T-cell (primary cell): Measurements from ENCODE around the gene CCNY. TPM values are rescaled to one million over a fixed set of nuclear protein-coding genes. Genes with fewer than 3 reads are reported as not detected.

Source experiments
- ATAC-seq, 4 experiments: fragments of 200-7000 bp in 3 of 4; fragments of 150-1000 bp in 1 of 4; cut with Tn5 transposase; replicated peaks in 1 of 4; 1 replicate in 3 of 4; 2 replicates in 1 of 4; pipeline ENCODE4 v1.10.0; 2021; ENCODE audit warnings: moderate library complexity in 3 of 4, mild to moderate bottlenecking in 2 of 4, moderate number of reproducible peaks in 1 of 4
- CTCF ChIA-PET, 2 donors: fragments of 300-600 bp; sonication (Branson Sonifier 250); formaldehyde crosslinking; loops; one replicate each; lab custom pipeline; 2022; ENCODE audit warnings: antibody characterized with exemption in 2 of 2; lab: Charles Lee
- POLR2A ChIA-PET, 2 donors: fragments of 300-600 bp; sonication (Branson Sonifier 250); formaldehyde crosslinking; loops; one replicate each; lab custom pipeline; 2022; ENCODE audit warnings: antibody characterized with exemption in 2 of 2; lab: Charles Lee
- DNase-seq, 35 experiments: peaks; one replicate each; pipeline versions ENCODE4 v3.0.0 to v3.0.0-alpha.2; 2013 to 2023
- H3K27ac ChIP-seq: one replicate; pipeline ENCODE4 v1.5.1; 2013; ENCODE audit warnings: low read length
- H3K27me3 ChIP-seq, 2 experiments: replicated peaks in 1 of 2; 1 replicate in 1 of 2; 2 replicates in 1 of 2; pipeline versions ENCODE4 v1.6.1 to v1.7.0; 2013; ENCODE audit warnings: low read length in 1 of 2, mixed read lengths in 1 of 2; ENCODE audit not compliant: control insufficient read depth in 2 of 2, insufficient read depth in 2 of 2; ENCODE audit errors: extremely low read depth in 1 of 2
- H3K36me3 ChIP-seq, 2 donors: 1 replicate in 1 of 2; 2 replicates in 1 of 2; pipeline versions ENCODE4 v1.6.1 to v1.7.0; 2013; ENCODE audit warnings: low read length in 1 of 2; ENCODE audit not compliant: control insufficient read depth in 2 of 2, insufficient read depth in 1 of 2; ENCODE audit errors: extremely low read depth in 1 of 2
- H3K4me1 ChIP-seq, 2 experiments: 1 replicate in 1 of 2; 2 replicates in 1 of 2; pipeline versions ENCODE4 v1.6.1 to v1.7.0; 2013; ENCODE audit warnings: low read length in 2 of 2, mixed read lengths in 1 of 2; ENCODE audit not compliant: insufficient read depth in 2 of 2, control insufficient read depth in 1 of 2; ENCODE audit errors: extremely low read depth in 1 of 2
- H3K4me3 ChIP-seq, 2 donors: 1 replicate in 1 of 2; 2 replicates in 1 of 2; pipeline versions ENCODE4 v1.5.1 to v1.7.0; 2013; ENCODE audit warnings: mild to moderate bottlenecking in 2 of 2, low read length in 1 of 2, moderate library complexity in 1 of 2; ENCODE audit not compliant: control insufficient read depth in 1 of 2; ENCODE audit errors: extremely low read depth in 1 of 2
- H3K9me3 ChIP-seq: 2 replicates; pipeline ENCODE4 v1.7.0; 2013
- H3K27ac Mint-ChIP-seq, 2 donors: one replicate each; pipeline ENCODE4 v1.8.0; 2020 to 2021; ENCODE audit warnings: mild to moderate bottlenecking in 2 of 2, mixed read lengths in 2 of 2
- H3K27me3 Mint-ChIP-seq, 2 donors: one replicate each; pipeline ENCODE4 v1.8.0; 2021 to 2022; ENCODE audit warnings: mixed read lengths in 2 of 2
- H3K36me3 Mint-ChIP-seq: one replicate; pipeline ENCODE4 v1.8.0; 2021; ENCODE audit warnings: mixed read lengths
- H3K4me1 Mint-ChIP-seq, 3 donors: one replicate each; pipeline ENCODE4 v1.8.0; 2020 to 2022; ENCODE audit warnings: mixed read lengths in 3 of 3, mild to moderate bottlenecking in 1 of 3
- H3K4me3 Mint-ChIP-seq, 3 donors: one replicate each; pipeline ENCODE4 v1.8.0; 2020 to 2022; ENCODE audit warnings: mild to moderate bottlenecking in 3 of 3, mixed read lengths in 3 of 3, moderate library complexity in 3 of 3
- H3K9me3 Mint-ChIP-seq, 3 donors: one replicate each; pipeline ENCODE4 v1.8.0; 2020 to 2022; ENCODE audit warnings: mixed read lengths in 3 of 3
- WGBS: methylation state at CpG from one replicate; pipeline ENCODE4 v1.1.5; 2013; ENCODE audit warnings: missing lambda C conversion rate; ENCODE audit not compliant: insufficient coverage; 5-methylcytosine and 5-hydroxymethylcytosine counted together
- total RNA-seq, 35 experiments: library from RNA in 6 of 35; stranded (reverse) in 6 of 35; fragments of 120-200 nt in 1 of 35; gene quantifications; one replicate each; pipeline versions ENCODE4 v1.2.1 to v1.2.4 and lab custom pipeline; 2013 to 2026

Gene CCNY
- total RNA-seq, result 10 to 100 TPM; 62.5 to 75.2 (median 62.8) TPM
- total RNA-seq (2013), result 51.8 TPM
- total RNA-seq (lab: John Stamatoyannopoulos, UW), result 83.8 to 172 (median 103) reads per million in 29 experiments

GRCh38 chr10:35336084-35336831 is at the start of gene CCNY:
Gene CCNY (plus strand): TSS chr10:35336509. CDS start chr10:35337054, 545 bp downstream.
- DNase-seq, result peak; percentile 57 to 84 (median 75)
- peaks cover 13% of the 10 kb centered on the region for H3K36me3 Mint-ChIP-seq
- peaks cover 68 to 71% (median 70%) of the 10 kb centered on the region in 3 donors for H3K4me1 Mint-ChIP-seq
- peak within 1 kb of the TSS; percentile 70 to 79 for H3K4me3 ChIP-seq
- peaks cover 19 to 28% of the 10 kb centered on the region in 2 experiments for H3K4me1 ChIP-seq
- H3K27ac Mint-ChIP-seq, result peak within 1 kb of the TSS; percentile 80 to 82
- CTCF ChIA-PET, result interaction anchor here (0.6 to 1.3 kb wide), 3 partner anchors 17 to 140 kb away, joined by 3 read pairs; no protein-coding TSS in a partner anchor
- ATAC-seq, result peak; percentile 86 to 89 (median 88)
- no peaks in the 10 kb centered on the region for H3K9me3 Mint-ChIP-seq
- no peaks in the 10 kb centered on the region for H3K9me3 ChIP-seq
- peak within 1 kb of the TSS; percentile 84 to 90 (median 87) for H3K4me3 Mint-ChIP-seq
- H3K27me3 Mint-ChIP-seq, result no peaks in the 10 kb centered on the region
- under 1% methylated on average over 107 of the region's 109 CpGs for WGBS
- H3K36me3 ChIP-seq, result peaks cover 0 to 7% of the 10 kb centered on the region in 2 donors
- no peaks in the 10 kb centered on the region for H3K27me3 ChIP-seq
- POLR2A ChIA-PET, result interaction anchor here (0.6 to 1.3 kb wide), 4 partner anchors 11 to 140 kb away, joined by 4 to 12 read pairs (median 5); no protein-coding TSS in a partner anchor
- H3K27ac ChIP-seq, result peak within 1 kb of the TSS; percentile 47

GRCh38 chr10:35289198-35289597 is 47.1 kb upstream of the CCNY start:
- no peaks in the 10 kb centered on the region for H3K9me3 Mint-ChIP-seq
- H3K36me3 Mint-ChIP-seq, result no peaks in the 10 kb centered on the region
- Histone ChIP-seq H3K36me3 (no peaks in the 10 kb centered on the region), H3K27me3 (no peaks in the 10 kb centered on the region), H3K4me1 (no peaks in the 10 kb centered on the region), H3K4me3 (no peak overlapping the region), H3K9me3 (no peaks in the 10 kb centered on the region), H3K27ac (no peak overlapping the region)
- WGBS, result 60% methylated on average over 1 of the region's 1 CpG
- no peaks in the 10 kb centered on the region for H3K27me3 Mint-ChIP-seq
- DNase-seq (no peak), ATAC-seq (no peak)
- POLR2A ChIA-PET, result no interaction called here
- H3K4me3 Mint-ChIP-seq, result no peak overlapping the region
- H3K4me1 Mint-ChIP-seq, result no peaks in the 10 kb centered on the region
- CTCF ChIA-PET, result no interaction called here
- H3K27ac Mint-ChIP-seq, result no peak overlapping the region

DNA sequence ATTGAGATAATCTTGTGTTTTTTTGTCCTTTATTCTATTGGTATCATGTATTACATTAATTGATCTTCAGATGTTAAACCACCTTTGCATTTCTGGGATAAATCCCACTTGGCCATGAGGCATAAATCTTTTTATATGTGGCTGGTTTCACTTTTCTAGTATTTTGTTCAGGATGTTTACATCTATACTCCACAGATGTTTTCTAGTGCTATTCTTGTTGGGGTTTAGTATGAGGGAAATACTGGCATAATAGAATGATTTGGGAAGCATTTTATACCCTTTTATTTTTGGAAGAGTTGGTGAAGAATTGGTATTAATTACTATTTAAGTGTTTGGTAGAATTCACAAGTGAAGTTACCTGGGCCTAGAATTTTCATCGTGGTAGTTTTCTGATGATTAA is 41.8 kb upstream of the CCNY start:
- CTCF ChIA-PET, result interaction anchor here (0.6 kb wide), 2 partner anchors 65 to 640 kb away, joined by 3 read pairs; no protein-coding TSS in a partner anchor
- no peaks in the 10 kb centered on the region for H3K9me3 ChIP-seq
- peaks cover 0 to 2% of the 10 kb centered on the region in 2 experiments for H3K27me3 ChIP-seq
- peaks cover 5 to 7% of the 10 kb centered on the region in 2 donors for H3K27me3 Mint-ChIP-seq
- no peaks in the 10 kb centered on the region for H3K36me3 Mint-ChIP-seq
- WGBS, result no CpG with 5 or more reads among the region's 1 CpG
- H3K27ac Mint-ChIP-seq, result no peak overlapping the region
- H3K4me1 Mint-ChIP-seq, result no peaks in the 10 kb centered on the region
- DNase-seq (no peak), ATAC-seq (no peak)
- POLR2A ChIA-PET, result no interaction called here
- no peaks in the 10 kb centered on the region for H3K9me3 Mint-ChIP-seq
- H3K4me1 ChIP-seq, result no peaks in the 10 kb centered on the region
- H3K36me3 ChIP-seq, result no peaks in the 10 kb centered on the region
- H3K27ac ChIP-seq, result no peak overlapping the region
- H3K4me3 ChIP-seq, result no peak overlapping the region
- no peak overlapping the region for H3K4me3 Mint-ChIP-seq

GRCh38 chr10:35299016-35299415 is 37.3 kb upstream of the CCNY start:
- H3K4me1 ChIP-seq, result no peaks in the 10 kb centered on the region
- H3K4me3 Mint-ChIP-seq, result no peak overlapping the region
- CTCF ChIA-PET, result no interaction called here
- DNase-seq, result no peak
- ATAC-seq, result no peak
- no peaks in the 10 kb centered on the region for H3K9me3 Mint-ChIP-seq
- H3K4me3 ChIP-seq, result no peak overlapping the region
- H3K27ac ChIP-seq, result no peak overlapping the region
- 74% methylated on average over 2 of the region's 3 CpGs for WGBS
- H3K9me3 ChIP-seq, result no peaks in the 10 kb centered on the region
- no peak overlapping the region for H3K27ac Mint-ChIP-seq
- H3K36me3 Mint-ChIP-seq, result no peaks in the 10 kb centered on the region
- H3K4me1 Mint-ChIP-seq, result no peaks in the 10 kb centered on the region
- H3K27me3 ChIP-seq, result peaks cover 0 to 5% of the 10 kb centered on the region in 2 experiments
- POLR2A ChIA-PET, result interaction anchor here in 1 of 2 donors (0.7 kb wide), 1 partner anchor 12 kb away, joined by 5 read pairs; no protein-coding TSS in a partner anchor
- no peaks in the 10 kb centered on the region for H3K36me3 ChIP-seq
- H3K27me3 Mint-ChIP-seq, result peaks cover 5 to 11% of the 10 kb centered on the region in 2 donors

GRCh38 chr10:35300063-35300699 is 36.1 kb upstream of the CCNY start:
- no peak for ATAC-seq
- Mint-ChIP-seq H3K27ac (no peak overlapping the region), H3K9me3 (no peaks in the 10 kb centered on the region), H3K4me3 (no peak overlapping the region), H3K4me1 (no peaks in the 10 kb centered on the region), H3K36me3 (no peaks in the 10 kb centered on the region), H3K27me3 (peaks cover 9 to 16% of the 10 kb centered on the region in 2 donors)
- H3K36me3 ChIP-seq, result no peaks in the 10 kb centered on the region
- no peaks in the 10 kb centered on the region for H3K9me3 ChIP-seq
- 76% methylated on average over 9 of the region's 11 CpGs for WGBS
- no peak overlapping the region for H3K4me3 ChIP-seq
- CTCF ChIA-PET, result interaction anchor here in 1 of 2 donors (0.6 kb wide), 1 partner anchor 1114 kb away, joined by 3 read pairs; no protein-coding TSS in a partner anchor
- peak in 5 of 35 experiments; percentile 0 to 38 (median 1) for DNase-seq
- H3K27me3 ChIP-seq, result peaks cover 0 to 3% of the 10 kb centered on the region in 2 experiments
- POLR2A ChIA-PET, result no interaction called here
- no peak overlapping the region for H3K27ac ChIP-seq
- no peaks in the 10 kb centered on the region for H3K4me1 ChIP-seq

GRCh38 chr10:35304649-35305048 is 31.7 kb upstream of the CCNY start:
- DNase-seq (no peak), ATAC-seq (no peak)
- Histone ChIP-seq H3K4me1 (no peaks in the 10 kb centered on the region), H3K27me3 (peaks cover 0 to 30% of the 10 kb centered on the region in 2 experiments), H3K9me3 (no peaks in the 10 kb centered on the region), H3K36me3 (no peaks in the 10 kb centered on the region), H3K4me3 (no peak overlapping the region), H3K27ac (no peak overlapping the region)
- CTCF ChIA-PET, result no interaction called here
- 17% methylated on average over 1 of the region's 2 CpGs for WGBS
- Mint-ChIP-seq H3K4me1 (no peaks in the 10 kb centered on the region), H3K36me3 (no peaks in the 10 kb centered on the region), H3K27me3 (peaks cover 24 to 39% of the 10 kb centered on the region in 2 donors), H3K9me3 (no peaks in the 10 kb centered on the region), H3K4me3 (no peak overlapping the region), H3K27ac (no peak overlapping the region)
- POLR2A ChIA-PET, result no interaction called here
